HUES48 (cell line): Measurements from ENCODE around the gene ACAD9.
A peak's percentile ranks its signal among the peaks of the same experiment; 100 is the strongest.

Source experiments
- H3K27ac ChIP-seq: one replicate; pipeline ENCODE4 v1.7.0; 2013; ENCODE audit warnings: low read depth, low read length, inconsistent platforms
- H3K27me3 ChIP-seq: 2 replicates; pipeline ENCODE4 v1.6.1; 2013; ENCODE audit warnings: mild to moderate bottlenecking, low read length; ENCODE audit not compliant: control insufficient read depth, insufficient read depth
- H3K36me3 ChIP-seq: 2 replicates; pipeline ENCODE4 v1.6.1; 2013; ENCODE audit warnings: low read length; ENCODE audit not compliant: control insufficient read depth, insufficient read depth
- H3K4me1 ChIP-seq: 2 replicates; pipeline ENCODE4 v1.6.1; 2013; ENCODE audit warnings: mild to moderate bottlenecking, low read length; ENCODE audit not compliant: control insufficient read depth, insufficient read depth
- H3K4me3 ChIP-seq: 2 replicates; pipeline ENCODE4 v1.5.1; 2013; ENCODE audit warnings: mild to moderate bottlenecking, low read depth, low read length
- H3K9ac ChIP-seq: 2 replicates; pipeline ENCODE4 v1.6.1; 2013; ENCODE audit warnings: mild to moderate bottlenecking, low read depth, low read length, moderate library complexity
- H3K9me3 ChIP-seq: 2 replicates; pipeline ENCODE4 v1.6.1; 2013; ENCODE audit warnings: low read length; ENCODE audit not compliant: control insufficient read depth, insufficient read depth

Gene ACAD9

GRCh38 chr3:128945041-128945877, 65.8 kb downstream of the ACAD9 start:
- Histone ChIP-seq H3K27me3 (no peaks in the 10 kb centered on the region), H3K36me3 (no peaks in the 10 kb centered on the region), H3K27ac (no peak overlapping the region), H3K4me1 (no peaks in the 10 kb centered on the region), H3K9me3 (no peaks in the 10 kb centered on the region), H3K9ac (no peak overlapping the region), H3K4me3 (no peak overlapping the region)

GRCh38 chr3:128945878-128946175, 66.4 kb downstream of the ACAD9 start:
- Histone ChIP-seq H3K27ac (no peak overlapping the region), H3K9me3 (no peaks in the 10 kb centered on the region), H3K4me3 (no peak overlapping the region), H3K4me1 (no peaks in the 10 kb centered on the region), H3K27me3 (no peaks in the 10 kb centered on the region), H3K9ac (peak overlapping the region; percentile 12; the same call in 1 of the 2 replicates), H3K36me3 (no peaks in the 10 kb centered on the region)

GRCh38 chr3:128946411-128946810, 67.0 kb downstream of the ACAD9 start:
- H3K4me3 ChIP-seq = no peak overlapping the region
- H3K36me3 ChIP-seq = no peaks in the 10 kb centered on the region
- H3K9ac ChIP-seq = no peak overlapping the region
- no peaks in the 10 kb centered on the region for H3K27me3 ChIP-seq
- no peak overlapping the region for H3K27ac ChIP-seq
- H3K4me1 ChIP-seq = no peaks in the 10 kb centered on the region
- no peaks in the 10 kb centered on the region for H3K9me3 ChIP-seq

DNA sequence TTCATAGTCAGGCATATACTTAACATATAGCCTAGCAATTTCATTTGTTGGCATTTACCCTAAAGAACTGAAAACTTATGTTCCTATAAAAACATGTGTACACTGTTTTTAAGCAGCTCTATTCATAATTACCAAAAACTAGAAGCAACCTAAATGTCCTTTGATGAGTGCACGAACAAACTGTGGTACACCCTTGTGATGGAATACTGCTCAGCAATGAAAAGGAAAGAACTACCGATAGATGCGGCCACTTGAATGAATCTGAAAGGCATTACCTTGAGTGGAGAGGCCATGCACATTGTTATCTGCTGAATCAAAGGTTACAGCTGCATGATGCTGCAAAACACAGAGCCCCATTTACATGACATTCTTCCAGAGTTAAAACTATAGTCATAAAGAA, 69.7 kb downstream of the ACAD9 start:
- no peaks in the 10 kb centered on the region for H3K4me1 ChIP-seq
- no peak overlapping the region for H3K9ac ChIP-seq
- no peak overlapping the region for H3K27ac ChIP-seq
- H3K36me3 ChIP-seq = no peaks in the 10 kb centered on the region
- no peaks in the 10 kb centered on the region; the same call in 1 of the 2 replicates for H3K9me3 ChIP-seq
- no peak overlapping the region for H3K4me3 ChIP-seq
- no peaks in the 10 kb centered on the region for H3K27me3 ChIP-seq

DNA sequence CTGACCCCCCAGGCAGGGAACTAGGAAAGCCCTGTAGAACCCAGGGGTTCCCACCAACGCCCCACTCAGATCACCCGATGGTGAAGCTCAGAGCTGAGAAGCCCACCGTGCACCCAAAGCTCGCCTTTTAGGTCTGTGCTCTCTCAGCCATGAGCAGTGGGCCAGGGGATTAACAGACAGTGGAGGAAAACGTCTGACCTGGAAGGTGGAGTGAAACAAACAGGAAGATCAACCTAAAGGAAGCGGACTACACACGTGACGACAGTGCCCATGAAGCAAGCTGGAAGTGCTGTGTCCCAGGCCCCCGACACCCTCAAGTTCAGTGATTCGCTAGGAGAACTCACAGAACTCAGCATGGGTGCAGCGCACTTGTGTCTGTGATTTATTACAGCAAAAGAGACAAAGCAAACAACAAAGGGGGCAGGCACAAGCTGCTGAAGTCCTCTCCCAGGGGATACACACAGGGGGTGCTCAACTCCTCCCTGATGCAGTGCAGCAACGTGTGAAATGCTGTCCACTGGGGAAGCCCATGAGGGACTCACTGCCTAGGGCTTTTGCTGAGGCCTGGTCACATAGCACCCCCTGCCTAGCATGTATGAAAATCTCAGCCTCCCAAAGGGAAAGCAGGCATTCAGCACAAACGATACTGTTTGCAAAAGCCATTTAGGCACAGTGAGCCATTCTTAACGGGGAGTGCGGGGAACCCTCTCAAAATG, 71.0 kb downstream of the ACAD9 start:
- H3K4me3 ChIP-seq = no peak overlapping the region
- H3K27me3 ChIP-seq = no peaks in the 10 kb centered on the region
- H3K9me3 ChIP-seq = no peaks in the 10 kb centered on the region; the same call in 1 of the 2 replicates
- no peaks in the 10 kb centered on the region for H3K36me3 ChIP-seq
- H3K27ac ChIP-seq = no peak overlapping the region
- H3K4me1 ChIP-seq = no peaks in the 10 kb centered on the region
- H3K9ac ChIP-seq = no peak overlapping the region

DNA sequence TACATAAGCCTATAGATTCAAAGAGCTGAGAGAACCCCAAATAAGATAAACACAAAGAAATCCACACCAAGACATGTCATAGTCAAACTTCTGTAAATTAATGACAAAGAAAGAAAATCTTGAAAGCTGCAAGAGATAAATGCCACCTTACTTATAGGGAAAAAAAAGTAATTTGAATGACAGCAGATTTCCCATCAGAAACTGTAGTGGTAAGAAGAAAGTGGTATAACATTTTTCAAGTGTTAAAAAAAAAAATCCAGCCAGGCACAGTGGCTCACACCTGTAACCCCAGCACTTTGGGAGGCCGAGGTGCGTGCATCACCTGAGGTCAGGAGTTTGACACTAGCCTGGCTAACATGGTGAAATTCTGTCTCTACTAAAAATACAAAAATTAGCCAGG, 77.0 kb downstream of the ACAD9 start:
- Histone ChIP-seq H3K9me3 (peaks cover 5% of the 10 kb centered on the region; the same call in 1 of the 2 replicates), H3K4me3 (no peak overlapping the region), H3K36me3 (no peaks in the 10 kb centered on the region), H3K27me3 (no peaks in the 10 kb centered on the region), H3K27ac (no peak overlapping the region), H3K9ac (no peak overlapping the region), H3K4me1 (no peaks in the 10 kb centered on the region)
